ENCODE measurements around the gene XRCC4. TPM values are rescaled to one million over a fixed set of nuclear protein-coding genes. Genes with fewer than 3 reads are reported as not detected.

Gene XRCC4
- total RNA-seq, 1 donor from 2014 or later = 5.5 TPM

GRCh38 chr5:83156001-83156400 is 78.7 kb downstream of the XRCC4 start:
- H3K27me3 Mint-ChIP-seq (ENCODE audit: low read depth) = no peaks in the 10 kb centered on the region
- no peak overlapping the region for H3K27ac Mint-ChIP-seq (ENCODE audit: unreplicated experiment)
- H3K36me3 Mint-ChIP-seq (ENCODE audit: low read depth) = no peaks in the 10 kb centered on the region
- TF ChIP-seq CTCF (IDR thresholded peaks at IDR 0.05) = no peak
- H3K9me3 Mint-ChIP-seq (ENCODE audit: low read depth) = no peaks in the 10 kb centered on the region
- no peak overlapping the region for H3K4me3 Mint-ChIP-seq (ENCODE audit: unreplicated experiment)
- H3K4me1 Mint-ChIP-seq (ENCODE audit: low read depth) = no peaks in the 10 kb centered on the region
- DNase-seq (ENCODE audit: low spot score) = no peak

GRCh38 chr5:83157163-83157562 is 79.8 kb downstream of the XRCC4 start:
- no peak overlapping the region for H3K27ac Mint-ChIP-seq (ENCODE audit: unreplicated experiment)
- H3K9me3 Mint-ChIP-seq (ENCODE audit: low read depth) = no peaks in the 10 kb centered on the region
- H3K36me3 Mint-ChIP-seq (ENCODE audit: low read depth) = no peaks in the 10 kb centered on the region
- no peaks in the 10 kb centered on the region for H3K27me3 Mint-ChIP-seq (ENCODE audit: low read depth)
- no peak for TF ChIP-seq CTCF (IDR thresholded peaks at IDR 0.05)
- no peaks in the 10 kb centered on the region for H3K4me1 Mint-ChIP-seq (ENCODE audit: low read depth)
- H3K4me3 Mint-ChIP-seq (ENCODE audit: unreplicated experiment) = no peak overlapping the region
- no peak for DNase-seq (ENCODE audit: low spot score)

GRCh38 chr5:83162601-83163000 is 85.3 kb downstream of the XRCC4 start:
- no peak for DNase-seq (ENCODE audit: low spot score)
- Mint-ChIP-seq H3K4me1 (ENCODE audit: low read depth) (peaks cover 10% of the 10 kb centered on the region), H3K9me3 (ENCODE audit: low read depth) (no peaks in the 10 kb centered on the region), H3K36me3 (ENCODE audit: low read depth) (no peaks in the 10 kb centered on the region), H3K27ac (ENCODE audit: unreplicated experiment) (no peak overlapping the region), H3K4me3 (ENCODE audit: unreplicated experiment) (no peak overlapping the region), H3K27me3 (ENCODE audit: low read depth) (no peaks in the 10 kb centered on the region)
- no peak for TF ChIP-seq CTCF (IDR thresholded peaks at IDR 0.05)

- Mint-ChIP-seq H3K27me3 (ENCODE audit: low read depth) (no peaks in the 10 kb centered on the region), H3K4me1 (ENCODE audit: low read depth) (peaks cover 6% of the 10 kb centered on the region), H3K36me3 (ENCODE audit: low read depth) (no peaks in the 10 kb centered on the region), H3K27ac (ENCODE audit: unreplicated experiment) (no peak overlapping the region), H3K4me3 (ENCODE audit: unreplicated experiment) (no peak overlapping the region), H3K9me3 (ENCODE audit: low read depth) (no peaks in the 10 kb centered on the region)
- TF ChIP-seq CTCF (IDR thresholded peaks at IDR 0.05) = no peak
- no peak for DNase-seq (ENCODE audit: low spot score)
Measured at GRCh38 chr5:83167538-83167937, 90.2 kb downstream of the XRCC4 start.

GRCh38 chr5:83169571-83170337 is 92.4 kb downstream of the XRCC4 start:
- DNase-seq (ENCODE audit: low spot score) = no peak
- Mint-ChIP-seq H3K27me3 (ENCODE audit: low read depth) (no peaks in the 10 kb centered on the region), H3K36me3 (ENCODE audit: low read depth) (no peaks in the 10 kb centered on the region), H3K27ac (ENCODE audit: unreplicated experiment) (no peak overlapping the region), H3K4me1 (ENCODE audit: low read depth) (no peaks in the 10 kb centered on the region), H3K4me3 (ENCODE audit: unreplicated experiment) (no peak overlapping the region), H3K9me3 (ENCODE audit: low read depth) (no peaks in the 10 kb centered on the region)
- TF ChIP-seq CTCF (IDR thresholded peaks at IDR 0.05) = no peak
